ENCODE measurements around the gene NME7.

NME7 gene

DNA sequence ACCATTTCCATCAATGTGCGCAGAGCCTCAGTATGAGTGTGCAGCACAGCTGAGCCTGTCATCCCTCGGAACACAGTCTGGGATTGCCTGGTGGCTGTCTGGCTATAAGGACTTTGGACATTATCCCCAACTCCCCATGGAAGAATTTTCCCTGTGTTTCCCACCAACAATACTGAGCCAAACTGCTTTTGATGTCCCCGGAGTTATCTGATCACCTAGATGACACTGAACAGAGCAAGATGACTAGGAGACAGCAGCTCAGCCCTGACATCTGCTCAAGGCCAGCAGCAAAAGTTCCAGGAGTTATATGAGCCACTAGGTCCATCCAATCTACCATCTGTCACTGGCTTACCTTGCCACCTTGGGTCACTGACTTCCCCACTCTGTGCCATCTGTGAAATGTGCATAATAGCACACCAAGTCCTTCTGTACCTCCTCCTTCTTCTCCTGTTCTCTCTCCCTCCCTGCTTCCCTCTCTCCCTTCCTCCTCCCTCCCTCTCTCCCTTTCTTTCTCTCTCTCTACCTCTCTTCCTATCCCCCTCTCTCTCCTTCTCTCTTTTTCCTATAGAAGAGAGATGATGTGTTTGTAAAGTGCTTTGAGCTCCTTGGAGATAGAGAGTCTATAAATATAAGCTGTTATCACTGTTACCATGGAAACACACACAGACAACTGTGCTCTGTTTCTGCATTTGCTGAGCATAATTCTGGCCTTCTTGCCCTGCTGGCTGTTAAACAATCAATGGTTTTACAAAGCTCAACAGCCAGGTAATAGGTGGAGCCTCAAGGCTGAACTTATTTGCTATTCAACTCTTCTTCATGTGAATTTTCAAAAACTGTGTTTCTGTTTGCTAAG is 280.8 kb downstream of the NME7 start:
- TF ChIP-seq, protein P1, sequence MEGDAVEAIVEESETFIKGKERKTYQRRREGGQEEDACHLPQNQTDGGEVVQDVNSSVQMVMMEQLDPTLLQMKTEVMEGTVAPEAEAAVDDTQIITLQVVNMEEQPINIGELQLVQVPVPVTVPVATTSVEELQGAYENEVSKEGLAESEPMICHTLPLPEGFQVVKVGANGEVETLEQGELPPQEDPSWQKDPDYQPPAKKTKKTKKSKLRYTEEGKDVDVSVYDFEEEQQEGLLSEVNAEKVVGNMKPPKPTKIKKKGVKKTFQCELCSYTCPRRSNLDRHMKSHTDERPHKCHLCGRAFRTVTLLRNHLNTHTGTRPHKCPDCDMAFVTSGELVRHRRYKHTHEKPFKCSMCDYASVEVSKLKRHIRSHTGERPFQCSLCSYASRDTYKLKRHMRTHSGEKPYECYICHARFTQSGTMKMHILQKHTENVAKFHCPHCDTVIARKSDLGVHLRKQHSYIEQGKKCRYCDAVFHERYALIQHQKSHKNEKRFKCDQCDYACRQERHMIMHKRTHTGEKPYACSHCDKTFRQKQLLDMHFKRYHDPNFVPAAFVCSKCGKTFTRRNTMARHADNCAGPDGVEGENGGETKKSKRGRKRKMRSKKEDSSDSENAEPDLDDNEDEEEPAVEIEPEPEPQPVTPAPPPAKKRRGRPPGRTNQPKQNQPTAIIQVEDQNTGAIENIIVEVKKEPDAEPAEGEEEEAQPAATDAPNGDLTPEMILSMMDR (IDR thresholded peaks at IDR 0.05; ENCODE audit: low read depth, low read length, missing control alignments) = no peak
- no peak for DNase-seq (ENCODE audit: low read depth)
- no peak overlapping the region for H3K4me3 ChIP-seq (ENCODE audit: low read depth, low read length)
- in situ Hi-C loops (cut with HindIII; ENCODE audit: low sequenced_read_pairs) = no loop called here

DNA sequence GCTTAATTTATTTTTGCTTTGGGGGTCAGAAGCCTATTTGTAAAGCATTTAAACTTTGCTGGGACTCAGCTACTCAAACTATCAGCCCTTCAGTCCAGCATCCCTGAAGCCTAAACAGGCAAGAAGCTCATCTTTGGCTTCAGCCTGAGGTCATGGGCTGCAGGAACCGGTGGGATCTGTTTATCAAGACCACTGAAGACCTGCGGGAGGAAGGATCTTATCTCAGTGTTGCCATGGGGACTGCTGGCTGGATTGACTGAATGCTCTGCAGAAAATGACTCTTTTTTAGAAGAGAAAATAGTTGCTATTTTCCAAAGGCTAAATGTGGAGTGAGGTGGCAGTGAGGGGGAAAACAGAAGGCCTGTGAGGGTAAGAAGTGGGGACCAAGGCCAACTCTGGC is 281.7 kb downstream of the NME7 start:
- no peak overlapping the region for H3K4me3 ChIP-seq (ENCODE audit: low read depth, low read length)
- in situ Hi-C loops (cut with HindIII; ENCODE audit: low sequenced_read_pairs) = no loop called here
- TF ChIP-seq, protein P1 (IDR thresholded peaks at IDR 0.05; ENCODE audit: low read depth, low read length, missing control alignments) = no peak
- DNase-seq (ENCODE audit: low read depth) = no peak

All from astrocyte of the cerebellum (primary cell).